H1 (cell line): ENCODE results near the gene GLB1L2. TPM values are rescaled to one million over a fixed set of nuclear protein-coding genes. Genes with fewer than 3 reads are reported as not detected.

Source experiments
- CTCF ChIA-PET: fragments of 300-600 bp; sonication (Branson Sonifier 250); formaldehyde crosslinking; loops from one replicate; lab custom pipeline; 2021; ENCODE audit not compliant: partially characterized antibody; lab: Charles Lee
- POLR2A ChIA-PET: fragments of 300-600 bp; sonication (Branson Sonifier 250); formaldehyde crosslinking; loops from one replicate; lab custom pipeline; 2021; ENCODE audit warnings: inconsistent platforms; ENCODE audit not compliant: partially characterized antibody; lab: Charles Lee
- DNase-seq, 2 experiments: peaks; one replicate each; pipeline versions ENCODE4 v3.0.0 to v3.0.0-alpha.2; 2010 to 2022; ENCODE audit warnings: low spot score in 2 of 2, low read depth in 1 of 2, mixed read lengths in 1 of 2
- FAIRE-seq: peaks from 2 replicates; lab custom pipeline; 2011; peaks lifted over from hg19 to GRCh38; lab: Jason Lieb, UNC
- H2AFZ ChIP-seq: 2 replicates; pipeline ENCODE4 v1.8.1; 2012; ENCODE audit warnings: low read length, inconsistent platforms
- H2AK5ac ChIP-seq: 2 replicates; pipeline ENCODE4 v1.6.1; 2013; ENCODE audit warnings: low read depth, low read length
- H2BK120ac ChIP-seq: replicated peaks from 2 replicates; pipeline ENCODE3; 2013; ENCODE audit warnings: low read depth, low read length, inconsistent platforms
- H2BK12ac ChIP-seq: 2 replicates; pipeline ENCODE4 v1.6.1; 2013; ENCODE audit warnings: low read depth, low read length
- H2BK15ac ChIP-seq: 2 replicates; pipeline ENCODE4 v1.6.1; 2013; ENCODE audit warnings: low read length
- H2BK20ac ChIP-seq: 2 replicates; pipeline ENCODE4 v1.6.1; 2013; ENCODE audit warnings: low read length
- H2BK5ac ChIP-seq: 2 replicates; pipeline ENCODE4 v1.6.1; 2013; ENCODE audit warnings: low read depth, low read length
- H3K14ac ChIP-seq: 2 replicates; pipeline ENCODE4 v1.6.1; 2013; ENCODE audit warnings: inconsistent platforms; ENCODE audit not compliant: insufficient read length
- H3K18ac ChIP-seq: 2 replicates; pipeline ENCODE4 v1.6.1; 2013; ENCODE audit warnings: low read length; ENCODE audit errors: extremely low read depth
- H3K23ac ChIP-seq: 2 replicates; pipeline ENCODE4 v1.6.1; 2013; ENCODE audit warnings: inconsistent platforms; ENCODE audit not compliant: insufficient read length
- H3K23me2 ChIP-seq: 2 replicates; pipeline ENCODE4 v1.6.1; 2013; ENCODE audit warnings: low read depth, low read length
- H3K27ac ChIP-seq: 2 replicates; pipeline ENCODE4 v1.6.1; 2011; ENCODE audit warnings: low read depth, low read length, inconsistent platforms
- H3K27me3 ChIP-seq, 4 experiments: replicated peaks in 1 of 4; 1 replicate in 1 of 4; 2 replicates in 3 of 4; pipeline versions ENCODE4 v1.6.1 to v1.8.1; 2011 to 2013; ENCODE audit warnings: low read length in 3 of 4, mild to moderate bottlenecking in 3 of 4, inconsistent platforms in 2 of 4, mixed read lengths in 2 of 4, moderate library complexity in 1 of 4; ENCODE audit not compliant: control insufficient read depth in 3 of 4, insufficient read depth in 3 of 4; ENCODE audit errors: extremely low read depth in 1 of 4
- H3K36me3 ChIP-seq, 4 experiments: 2 replicates each; pipeline versions ENCODE4 v1.6.1 to v1.8.1; 2011 to 2013; ENCODE audit warnings: mild to moderate bottlenecking in 4 of 4, low read length in 3 of 4, moderate library complexity in 2 of 4, control low read depth in 1 of 4, inconsistent platforms in 1 of 4; ENCODE audit not compliant: insufficient read depth in 4 of 4, control insufficient read depth in 2 of 4
- H3K4ac ChIP-seq: replicated peaks from 2 replicates; pipeline ENCODE3; 2013; ENCODE audit warnings: low read length, low read depth, mixed read lengths, inconsistent platforms; ENCODE audit not compliant: insufficient read length
- H3K4me1 ChIP-seq, 4 experiments: replicated peaks in 1 of 4; 1 replicate in 1 of 4; 2 replicates in 3 of 4; pipeline versions ENCODE4 v1.6.1 to v1.8.1; 2011 to 2013; ENCODE audit warnings: low read length in 3 of 4, inconsistent platforms in 2 of 4, mixed read lengths in 1 of 4; ENCODE audit not compliant: insufficient read depth in 4 of 4, control insufficient read depth in 3 of 4
- H3K4me2 ChIP-seq, 2 experiments: 2 replicates each; pipeline versions ENCODE4 v1.6.1 to v1.8.1; 2011 to 2013; ENCODE audit warnings: low read depth in 2 of 2, low read length in 2 of 2, control low read depth in 1 of 2, inconsistent platforms in 1 of 2, mild to moderate bottlenecking in 1 of 2; ENCODE audit not compliant: insufficient read depth in 1 of 2
- H3K4me3 ChIP-seq, 4 experiments: fragments of 200-600, 300-600 bp in 1 of 4; sonication (generic), shearing (Covaris generic), sonication (Bioruptor Twin) in 1 of 4; 2 replicates each; pipeline versions ENCODE4 v1.5.1 to v1.8.1; 2011 to 2016; ENCODE audit warnings: low read length in 4 of 4, low read depth in 3 of 4, control low read depth in 2 of 4, inconsistent platforms in 2 of 4, mild to moderate bottlenecking in 2 of 4, mixed read lengths in 1 of 4, moderate library complexity in 1 of 4; ENCODE audit not compliant: insufficient read depth in 2 of 4; ENCODE audit errors: extremely low read depth in 1 of 4
- H3K56ac ChIP-seq: replicated peaks from 2 replicates; pipeline ENCODE3; 2013; ENCODE audit warnings: low read depth, mild to moderate bottlenecking, mixed read lengths, low read length, inconsistent platforms; ENCODE audit not compliant: insufficient read length
- H3K79me1 ChIP-seq: 2 replicates; pipeline ENCODE4 v1.6.1; 2013; ENCODE audit warnings: low read depth, low read length, control low read depth
- H3K79me2 ChIP-seq, 2 experiments: 2 replicates each; pipeline versions ENCODE4 v1.6.1 to v1.8.1; 2012 to 2013; ENCODE audit warnings: low read length in 2 of 2, mild to moderate bottlenecking in 2 of 2, inconsistent platforms in 1 of 2; ENCODE audit not compliant: insufficient read depth in 2 of 2, control insufficient read depth in 1 of 2
- H3K9ac ChIP-seq, 4 experiments: replicated peaks in 1 of 4; 1 replicate in 1 of 4; 2 replicates in 3 of 4; pipeline versions ENCODE4 v1.6.1 to v1.8.1; 2011 to 2013; ENCODE audit warnings: low read depth in 3 of 4, low read length in 3 of 4, control low read depth in 2 of 4, mild to moderate bottlenecking in 2 of 4, moderate library complexity in 2 of 4, inconsistent platforms in 1 of 4; ENCODE audit errors: extremely low read depth in 1 of 4
- H3K9me3 ChIP-seq, 2 experiments: 2 replicates each; pipeline versions ENCODE4 v1.6.1 to v1.8.1; 2012 to 2013; ENCODE audit warnings: mild to moderate bottlenecking in 2 of 2, moderate library complexity in 2 of 2, control low read depth in 1 of 2, inconsistent platforms in 1 of 2, low read depth in 1 of 2, low read length in 1 of 2, mixed read lengths in 1 of 2; ENCODE audit not compliant: insufficient read depth in 2 of 2
- H4K20me1 ChIP-seq, 2 experiments: replicated peaks in 1 of 2; 2 replicates each; pipeline versions ENCODE3 to v1.8.1; 2011 to 2013; ENCODE audit warnings: inconsistent platforms in 2 of 2, low read length in 2 of 2, mild to moderate bottlenecking in 1 of 2; ENCODE audit not compliant: insufficient read depth in 2 of 2, control insufficient read depth in 1 of 2
- H4K5ac ChIP-seq: 2 replicates; pipeline ENCODE4 v1.6.1; 2013; ENCODE audit warnings: low read length, low read depth, mixed read lengths, inconsistent platforms; ENCODE audit not compliant: insufficient read length
- H4K8ac ChIP-seq: 2 replicates; pipeline ENCODE4 v1.8.0; 2013; ENCODE audit warnings: mild to moderate bottlenecking, moderate library complexity, low read length, inconsistent platforms; ENCODE audit not compliant: insufficient read depth; ENCODE audit errors: extremely low read depth
- H4K91ac ChIP-seq: replicated peaks from 2 replicates; pipeline ENCODE3; 2013; ENCODE audit warnings: low read length, mixed read lengths, inconsistent platforms; ENCODE audit not compliant: insufficient read length
- BCL11A ChIP-seq, 2 experiments: IDR thresholded peaks; one replicate each; pipeline ENCODE4 v1.6.1; 2011; ENCODE audit warnings: low read depth in 2 of 2, low read length in 2 of 2, mild to moderate bottlenecking in 2 of 2
- CEBPB ChIP-seq: IDR thresholded peaks from 2 replicates; pipeline ENCODE4 v1.6.1; 2012; ENCODE audit warnings: low read depth, low read length
- CTBP2 ChIP-seq: IDR thresholded peaks from 2 replicates; pipeline ENCODE4 v1.7.0; 2011; ENCODE audit warnings: borderline replicate concordance, mild to moderate bottlenecking, moderate library complexity, mixed read lengths, low read length; ENCODE audit not compliant: insufficient read depth, insufficient read length
- KDM4A ChIP-seq: IDR thresholded peaks from one replicate; pipeline ENCODE4 v1.7.1; 2012; ENCODE audit warnings: low read depth, mild to moderate bottlenecking, moderate library complexity, low read length, inconsistent platforms; ENCODE audit not compliant: severe bottlenecking
- NANOG ChIP-seq: IDR thresholded peaks from 2 replicates; pipeline ENCODE4 v1.6.1; 2011; ENCODE audit warnings: low read length, low read depth, mild to moderate bottlenecking, inconsistent platforms; ENCODE audit not compliant: insufficient read depth, poor library complexity, severe bottlenecking
- POU5F1 ChIP-seq: IDR thresholded peaks from 2 replicates; pipeline ENCODE4 v1.6.1; 2011; ENCODE audit warnings: low read depth, mild to moderate bottlenecking, low read length, moderate library complexity
- RFX5 ChIP-seq: IDR thresholded peaks from 2 replicates; pipeline ENCODE4 v1.6.1; 2011; ENCODE audit warnings: low read depth, low read length, improper control_type of control experiment, borderline replicate concordance
- SAP30 ChIP-seq: fragments of 300-600 bp; sonication (generic); IDR thresholded peaks from 2 replicates; pipeline ENCODE4 v1.7.1; 2012; ENCODE audit warnings: low read length, moderate library complexity, mild to moderate bottlenecking, inconsistent platforms; ENCODE audit not compliant: insufficient read depth, insufficient replicate concordance
- SIN3A ChIP-seq, 2 experiments: IDR thresholded peaks in 1 of 2; conservative IDR thresholded peaks in 1 of 2; 2 replicates each; pipeline ENCODE4 v1.6.1; 2011 to 2012; ENCODE audit warnings: low read length in 2 of 2, improper control_type of control experiment in 1 of 2, low read depth in 1 of 2, mild to moderate bottlenecking in 1 of 2
- SIRT6 ChIP-seq: IDR thresholded peaks from one replicate; pipeline ENCODE4 v1.7.1; 2012; ENCODE audit warnings: low read length, inconsistent platforms
- TEAD4 ChIP-seq: IDR thresholded peaks from 2 replicates; pipeline ENCODE4 v1.6.1; 2012; ENCODE audit warnings: low read depth, low read length, inconsistent platforms, mixed read lengths
- WGBS, 2 experiments: shearing (Covaris generic) in 1 of 2; methylation state at CpG; one replicate each; pipeline versions ENCODE4 v1.1.6 to v1.1.7; 2013 to 2015; ENCODE audit warnings: low lambda C conversion rate in 2 of 2, mixed read lengths in 2 of 2, inconsistent platforms in 1 of 2, low coverage in 1 of 2, missing lambda C conversion rate in 1 of 2; ENCODE audit not compliant: insufficient replicate concordance in 2 of 2, insufficient coverage in 1 of 2, insufficient read length in 1 of 2; ENCODE audit errors: extremely low coverage in 1 of 2, missing lambda C conversion rate in 1 of 2; 5-methylcytosine and 5-hydroxymethylcytosine counted together
- polyA plus RNA-seq, 7 experiments: library from polyadenylated mRNA; depleted of rRNA in 3 of 7; stranded (reverse) in 5 of 7; unstranded in 2 of 7; fragments of >200 nt in 5 of 7; fragments of 200-250 nt in 2 of 7; gene quantifications; 1 replicate in 5 of 7; 2 replicates in 1 of 7; 4 replicates in 1 of 7; pipeline versions ENCODE4 v1.2.1 to v1.2.3, GENCODE V29; 2011 to 2013; ENCODE audit warnings: missing spikeins in 2 of 7, mixed read lengths in 2 of 7
- total RNA-seq: library from RNA; stranded (reverse); fragmentation: NEBNext Ultra II Directional; extraction: Animal tissue kit (Norgen Biotek cat#: 25700); gene quantifications from 2 replicates; pipeline ENCODE4 v1.2.1, GENCODE V29; 2021

GLB1L2 gene
- total and polyA plus RNA-seq, 2 of the 8 experiments (the other 6 are each of a cell fraction or from before 2014, with no cell fraction given): 4.4 to 7.9 TPM

DNA sequence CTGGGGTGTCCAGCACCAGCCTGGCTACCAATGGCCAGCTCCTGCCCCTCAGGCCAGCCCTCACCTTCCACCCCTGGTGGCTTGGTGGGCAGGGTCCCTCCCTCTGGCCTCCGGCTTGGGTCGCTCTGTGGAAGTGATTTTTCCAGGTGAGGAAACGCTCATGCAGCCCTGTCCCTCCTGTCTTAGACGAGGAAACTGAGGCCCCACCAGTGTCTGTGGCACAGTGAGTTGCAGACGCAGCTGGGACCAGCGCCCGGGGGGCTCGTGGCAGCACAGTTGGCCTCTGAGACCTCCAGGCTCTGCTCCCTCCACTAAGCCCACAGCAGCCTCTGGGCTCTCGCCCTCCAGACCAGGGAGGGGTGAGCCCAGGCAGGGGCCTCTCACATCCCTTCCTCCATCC, 74.1 kb downstream of the GLB1L2 start:
- H2BK5ac ChIP-seq: no peak overlapping the region
- H3K9ac ChIP-seq: no peak overlapping the region
- ChIA-PET POLR2A (no interaction called here), CTCF (interaction anchor here (0.7 to 2.3 kb wide), 3 partner anchors 10 to 15 kb away, joined by 4 to 14 read pairs (median 5); no protein-coding TSS in a partner anchor)
- no peak overlapping the region for H2BK120ac ChIP-seq
- no peak overlapping the region for H2BK20ac ChIP-seq
- H3K9me3 ChIP-seq: no peaks in the 10 kb centered on the region
- H3K23me2 ChIP-seq: no peaks in the 10 kb centered on the region
- H2BK15ac ChIP-seq: no peak overlapping the region
- H4K8ac ChIP-seq: no peak overlapping the region; the same call in 1 of the 2 replicates
- TF ChIP-seq TEAD4 (no peak), CTBP2 (no peak), KDM4A (no peak), SIN3A (conservative IDR thresholded peaks at IDR 0.05 in 1 of 2, IDR thresholded peaks at IDR 0.05 in 1 of 2; ENCODE audit: low read depth in 1 of 2, low read length in 2 of 2) (no peak), SIRT6 (no peak), POU5F1 (no peak), BCL11A (IDR thresholded peaks at IDR 0.05; ENCODE audit: low read depth in 2 of 2, low read length in 2 of 2) (no peak), SAP30 (no peak), RFX5 (no peak), CEBPB (no peak), NANOG (no peak)
- peaks cover 0 to 2% (median 0%) of the 10 kb centered on the region in 4 experiments; a peak in 1 of 8 replicates for H3K36me3 ChIP-seq
- DNase-seq (no peak), FAIRE-seq (no peak)
- H3K56ac ChIP-seq: no peak overlapping the region
- peaks cover 19% of the 10 kb centered on the region for H3K79me1 ChIP-seq
- H3K4me3 ChIP-seq: no peak overlapping the region
- H3K4ac ChIP-seq: no peak overlapping the region
- no peak overlapping the region for H2AK5ac ChIP-seq
- peaks cover 0 to 2% (median under 1%) of the 10 kb centered on the region in 4 experiments; a peak in 2 of 7 replicates for H3K27me3 ChIP-seq
- H3K27ac ChIP-seq: no peak overlapping the region
- H3K14ac ChIP-seq: no peak overlapping the region
- peaks cover 2 to 15% (median 10%) of the 10 kb centered on the region in 4 experiments; a peak in 6 of 7 replicates for H3K4me1 ChIP-seq
- no peak overlapping the region for H4K5ac ChIP-seq
- H4K20me1 ChIP-seq: peaks cover 15 to 27% of the 10 kb centered on the region in 2 experiments
- H3K18ac ChIP-seq: no peak overlapping the region
- peaks cover 4 to 56% of the 10 kb centered on the region in 2 experiments; a peak in 2 of 4 replicates for H3K79me2 ChIP-seq
- H2AFZ ChIP-seq: no peak overlapping the region
- H2BK12ac ChIP-seq: peak overlapping the region; percentile 17; the same call in 1 of the 2 replicates
- no peak overlapping the region for H3K23ac ChIP-seq
- WGBS, 2 experiments: 90% methylated on average over 9 of the region's 9 CpGs; no CpG with 5 or more reads in 1 of the 2 experiments
- H4K91ac ChIP-seq: no peak overlapping the region
- no peak overlapping the region for H3K4me2 ChIP-seq
